RPMI8226 (cell line): ENCODE results near the gene BPGM.
"Not testable (repeated sequence)": the region's sequence is repeated elsewhere in the genome, so short reads cannot be mapped to it uniquely, and the experiment has no call there.

Experiments used
- DNase-seq: peaks from one replicate; pipeline ENCODE4 v3.0.0-alpha.2; 2015

Gene BPGM

DNA sequence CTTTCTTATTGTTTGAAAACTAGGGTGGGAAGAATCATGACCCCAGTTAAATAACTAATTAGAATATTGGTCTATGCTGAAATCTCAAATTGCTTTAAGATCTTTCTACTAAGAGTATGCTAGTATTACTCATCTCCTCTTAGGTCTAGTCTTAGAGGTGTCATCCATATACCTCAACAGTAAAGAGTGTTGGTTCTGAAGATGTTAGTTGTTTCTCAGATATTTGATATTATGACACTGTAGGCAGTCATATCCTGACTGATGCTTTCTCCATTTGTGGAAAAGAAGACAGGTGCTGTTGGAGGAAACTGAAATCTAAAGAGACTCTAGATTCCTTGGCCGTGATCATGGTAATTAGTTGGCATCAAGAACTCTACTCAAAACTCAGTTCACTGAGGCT is 21.2 kb downstream of the BPGM start:
- no peak for DNase-seq

DNA sequence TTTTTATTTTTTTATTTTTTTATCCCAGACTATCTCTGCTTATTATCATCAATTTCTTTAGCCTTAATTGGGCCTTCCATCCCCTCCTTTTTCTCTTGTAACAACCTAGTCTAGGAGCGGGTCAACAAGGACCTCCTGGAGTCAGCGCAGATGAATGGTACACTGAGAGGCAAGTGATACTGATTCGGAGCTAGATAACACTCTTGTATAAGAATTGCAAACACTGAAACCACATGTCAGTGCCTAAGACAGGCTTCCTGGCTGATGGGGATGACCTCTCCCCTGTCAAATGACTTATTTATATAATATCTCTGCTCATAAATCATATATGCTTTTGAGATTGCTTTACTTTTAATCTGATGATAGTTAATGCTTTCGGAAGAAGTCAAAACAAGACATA is 22.7 kb downstream of the BPGM start:
- no peak for DNase-seq

DNA sequence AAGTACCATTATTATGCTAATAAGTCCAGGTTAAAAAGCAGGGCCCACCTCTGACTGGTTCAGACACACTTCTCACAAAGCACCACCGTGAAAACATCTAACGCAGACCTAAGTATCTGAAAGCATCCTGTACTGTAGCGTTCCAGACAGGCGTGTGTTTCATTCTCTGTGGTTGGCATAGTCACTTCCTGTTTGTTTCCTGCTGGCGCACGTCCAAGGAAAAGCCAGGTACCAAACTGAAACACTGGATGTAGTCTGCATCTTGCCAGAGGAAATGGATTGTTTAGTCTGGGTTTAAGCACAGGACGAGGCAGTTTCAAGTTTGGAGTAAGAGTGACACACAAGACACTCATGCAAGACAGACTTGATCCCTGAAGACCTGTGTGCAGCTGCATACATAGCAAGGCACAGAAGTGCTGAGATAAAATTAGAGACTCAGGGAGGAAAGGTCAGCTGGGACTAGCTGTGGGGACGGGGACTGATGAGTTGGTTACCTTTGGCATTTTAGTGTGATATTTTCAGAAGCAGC is 23.3 kb downstream of the BPGM start:
- DNase-seq, result peak; percentile 92

DNA sequence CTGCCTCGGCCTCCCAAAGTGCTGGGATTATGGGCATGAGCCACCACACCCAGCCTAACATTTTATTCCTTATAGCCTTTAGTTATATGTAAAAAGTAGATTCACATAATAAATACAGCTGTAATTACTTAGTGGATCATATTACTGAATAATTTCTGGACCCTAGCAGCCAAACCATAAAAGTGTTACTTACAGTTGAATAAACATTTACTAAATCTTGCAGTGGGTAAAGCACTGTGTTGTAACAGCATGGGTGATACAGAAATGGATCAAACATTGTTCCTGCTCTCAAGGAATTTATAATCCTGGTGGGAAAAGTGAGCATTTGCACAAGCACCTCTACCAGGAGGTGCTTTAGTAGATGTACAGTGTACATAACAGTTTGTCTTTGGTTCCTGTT is 25.0 kb downstream of the BPGM start:
- no peak for DNase-seq

DNA sequence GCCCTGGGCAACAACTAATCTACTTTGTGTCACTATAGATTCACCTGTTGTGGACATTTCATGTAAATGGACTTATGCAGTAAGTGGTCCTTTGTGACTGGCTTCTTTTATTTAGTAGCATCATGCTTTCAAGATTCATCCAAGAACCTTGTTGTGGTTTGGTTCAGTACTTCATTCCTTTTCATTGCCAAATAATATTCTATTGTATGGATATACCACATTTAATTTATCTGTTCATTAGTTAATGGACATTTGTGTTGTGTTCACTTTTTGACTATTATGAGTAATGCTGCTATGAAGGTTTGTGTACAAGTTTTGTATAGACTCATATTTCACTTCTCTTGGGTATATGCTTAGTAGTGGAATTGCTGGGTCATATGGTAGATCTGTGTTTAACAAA is 27.8 kb downstream of the BPGM start:
- no peak for DNase-seq

DNA sequence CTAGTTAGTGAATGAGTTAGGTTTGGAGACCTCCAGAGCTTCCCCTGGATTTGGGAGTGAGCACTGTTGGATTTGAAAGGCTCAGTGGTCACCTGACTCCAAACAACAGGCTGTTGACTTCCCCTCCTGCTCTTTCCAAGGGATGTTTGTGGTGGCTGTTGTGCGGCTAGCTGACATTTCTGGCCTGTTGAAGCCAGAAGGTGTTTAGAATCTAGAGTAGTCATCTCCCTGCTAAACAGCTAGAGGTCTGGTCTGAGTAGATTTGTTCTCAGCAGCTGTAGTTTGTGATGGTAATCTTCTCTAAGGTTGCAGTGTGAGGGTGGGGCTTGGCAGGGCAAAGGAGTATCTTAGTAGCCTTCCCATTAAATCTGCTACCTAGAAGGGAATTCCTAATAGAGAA is 30.1 kb downstream of the BPGM start:
- no peak for DNase-seq

DNA sequence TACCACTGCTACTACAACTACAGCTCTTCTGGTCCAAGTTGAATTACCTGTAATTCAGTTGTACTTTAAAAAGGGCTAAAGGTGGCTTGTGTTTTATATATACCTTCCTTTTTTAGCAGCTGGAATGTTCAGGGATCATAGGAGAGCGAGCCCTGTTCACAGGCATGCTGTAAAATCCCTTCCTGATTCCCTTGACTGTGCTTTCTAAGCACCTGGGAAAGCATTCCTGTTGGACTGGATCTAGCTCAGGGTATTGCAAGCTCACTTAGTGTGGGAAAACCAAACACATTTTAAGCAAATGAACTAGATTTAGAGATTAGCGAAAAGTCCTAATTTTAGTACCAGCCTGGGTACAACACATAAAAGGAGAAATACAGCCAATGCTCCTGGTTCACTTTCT is 31.5 kb downstream of the BPGM start:
- no peak for DNase-seq

DNA sequence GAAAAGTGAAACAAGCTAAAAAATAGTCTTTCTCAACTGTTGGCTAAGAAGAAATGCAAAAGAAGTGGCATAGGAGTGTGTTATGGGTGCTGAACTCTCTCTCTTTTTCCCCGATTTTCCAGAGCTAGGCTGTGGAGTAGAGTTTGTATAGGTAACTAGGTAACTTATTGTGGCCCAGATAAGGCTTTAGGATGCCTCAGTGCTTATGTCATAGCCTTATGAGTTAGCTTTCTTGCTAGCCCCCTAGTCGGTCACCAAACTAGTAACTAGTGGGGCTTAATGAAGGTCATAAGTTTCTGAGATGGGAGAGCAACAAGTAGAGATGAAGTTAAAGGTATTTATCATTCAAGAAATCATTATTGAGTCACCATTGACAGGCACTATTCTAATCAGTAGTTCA is 32.4 kb downstream of the BPGM start:
- no peak for DNase-seq

DNA sequence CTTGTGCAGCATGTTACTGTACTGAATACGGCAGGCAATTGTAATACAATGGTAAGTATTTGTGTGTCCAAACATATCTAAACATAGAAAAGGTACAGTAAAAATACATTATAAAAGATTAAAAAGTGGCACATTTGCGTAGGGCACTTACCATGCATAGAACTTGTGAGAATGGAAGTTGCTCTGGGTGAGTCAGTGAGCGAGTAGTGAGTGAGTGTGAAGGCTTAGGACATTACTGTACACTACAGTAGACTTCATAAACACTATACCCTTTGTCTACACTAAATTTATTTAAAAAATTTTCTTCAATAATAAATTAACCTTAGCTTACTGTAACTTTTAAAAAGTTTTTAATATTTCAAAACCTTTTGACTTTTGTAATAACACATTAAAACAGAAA is 37.5 kb downstream of the BPGM start:
- DNase-seq, result no peak

DNA sequence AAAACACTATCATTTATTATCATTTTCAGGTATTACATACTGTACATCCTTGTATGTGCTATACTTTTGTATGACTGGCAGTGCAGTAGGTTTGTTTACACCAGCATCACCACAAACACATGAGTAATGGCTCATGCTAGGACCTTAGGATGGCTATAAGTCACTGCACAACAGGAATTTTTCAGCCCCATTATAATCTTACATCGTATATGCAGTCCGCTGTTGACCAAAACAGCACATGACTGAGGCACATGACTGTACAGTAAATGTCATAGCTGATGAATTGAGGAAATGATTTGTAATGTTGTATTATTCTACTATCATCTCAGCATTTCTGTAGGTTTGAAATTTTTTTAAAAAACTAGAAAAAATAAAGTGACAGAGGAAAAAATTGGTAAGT is 38.6 kb downstream of the BPGM start:
- no peak for DNase-seq

DNA sequence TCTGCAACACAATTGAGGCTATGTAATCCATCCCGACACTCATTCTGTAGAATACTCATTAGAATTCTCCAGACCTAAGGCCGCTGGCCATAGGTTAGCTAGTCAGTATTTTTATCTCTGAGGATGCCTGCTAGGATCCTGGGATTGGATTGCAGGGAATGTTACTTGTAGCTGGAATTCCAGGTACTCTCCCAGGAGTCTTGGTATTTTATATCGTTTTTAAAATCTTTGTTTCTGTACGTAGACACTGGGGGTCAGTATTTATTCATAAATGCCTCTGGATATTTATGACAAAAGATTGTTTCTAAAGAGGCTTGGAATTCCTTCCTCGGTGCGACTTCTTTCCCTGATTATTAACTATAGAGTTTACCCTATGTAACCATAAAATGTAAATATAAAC is 40.1 kb downstream of the BPGM start:
- no peak for DNase-seq

DNA sequence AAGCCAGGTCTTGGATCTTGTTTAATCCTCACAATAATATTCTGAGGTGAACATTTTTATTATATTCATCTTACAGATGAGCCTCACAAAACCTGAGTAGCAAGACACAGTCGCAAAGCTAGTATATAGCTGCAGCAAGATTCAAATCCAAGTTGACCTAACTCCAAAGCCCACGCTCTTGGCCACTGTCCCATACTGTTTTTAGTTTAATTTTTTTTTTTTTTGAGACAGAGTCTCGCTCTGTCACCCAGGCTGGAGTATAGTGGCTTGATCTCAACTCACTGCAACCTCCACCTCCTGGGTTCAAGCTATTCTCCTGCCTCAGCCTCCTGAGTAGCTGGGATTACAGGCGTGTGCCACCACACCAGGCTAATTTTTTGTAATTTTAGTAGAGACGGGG is 42.9 kb downstream of the BPGM start:
- not testable (repeated sequence) for DNase-seq

DNA sequence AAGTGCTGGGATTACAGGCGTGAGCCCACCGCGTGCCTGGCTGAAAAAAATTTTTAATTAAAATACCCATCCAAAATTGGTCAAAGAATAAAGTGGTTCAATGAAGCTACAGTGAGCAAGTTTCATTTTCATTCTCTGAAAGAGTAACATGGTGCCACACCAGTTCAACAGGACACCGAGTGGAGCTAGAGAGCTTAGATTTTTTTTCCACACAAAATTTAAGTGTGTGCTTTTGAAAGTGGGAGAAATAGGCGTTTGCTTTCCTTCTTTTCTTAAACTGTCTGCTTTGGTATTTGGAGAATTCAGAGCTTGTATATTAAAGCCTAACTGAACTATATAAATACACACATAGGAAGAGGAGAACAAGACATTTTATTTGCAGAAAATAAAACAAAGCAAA is 43.4 kb downstream of the BPGM start:
- peak; percentile 31 for DNase-seq

DNA sequence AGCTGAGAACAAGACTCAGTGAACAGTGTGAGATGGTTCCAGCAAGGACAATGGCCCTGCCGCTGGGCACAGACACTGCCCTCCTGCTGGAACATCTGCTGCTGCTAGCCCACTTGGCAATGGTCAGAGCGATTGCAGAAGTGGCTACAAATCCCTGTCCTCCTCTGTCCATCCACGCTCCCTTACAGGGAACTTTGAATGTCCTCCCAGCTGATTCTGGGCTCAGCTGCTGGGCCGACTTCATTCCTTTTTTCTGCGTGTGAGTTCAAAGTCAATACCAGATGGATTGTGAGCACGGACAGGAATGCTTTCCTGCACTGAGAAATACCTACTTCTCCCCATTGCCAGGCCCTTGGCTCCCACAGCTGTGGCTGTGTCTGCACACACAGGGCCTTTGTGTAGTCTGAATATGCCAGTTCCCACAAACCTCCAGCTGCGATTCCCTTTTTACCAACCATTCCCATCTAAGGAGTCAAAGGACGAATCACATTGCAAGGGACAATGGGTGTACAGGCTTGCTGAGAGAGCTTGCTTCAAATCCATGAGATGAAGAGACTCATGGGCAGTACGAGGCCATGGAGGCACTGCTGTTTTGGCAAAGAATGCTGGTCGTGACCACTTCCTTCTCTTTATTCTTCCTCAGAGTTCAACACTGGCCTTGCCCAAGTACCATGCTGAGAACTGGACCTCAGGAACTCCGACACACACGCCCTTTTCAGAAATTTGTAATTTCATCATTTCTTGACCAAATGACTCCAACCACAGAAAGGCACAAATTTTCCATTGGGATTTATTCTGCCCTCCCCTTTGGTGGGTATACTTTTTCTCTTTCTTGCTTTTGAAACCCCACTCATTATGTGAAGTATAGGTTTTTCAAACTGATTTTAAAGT is 44.2 kb downstream of the BPGM start:
- no peak for DNase-seq

DNA sequence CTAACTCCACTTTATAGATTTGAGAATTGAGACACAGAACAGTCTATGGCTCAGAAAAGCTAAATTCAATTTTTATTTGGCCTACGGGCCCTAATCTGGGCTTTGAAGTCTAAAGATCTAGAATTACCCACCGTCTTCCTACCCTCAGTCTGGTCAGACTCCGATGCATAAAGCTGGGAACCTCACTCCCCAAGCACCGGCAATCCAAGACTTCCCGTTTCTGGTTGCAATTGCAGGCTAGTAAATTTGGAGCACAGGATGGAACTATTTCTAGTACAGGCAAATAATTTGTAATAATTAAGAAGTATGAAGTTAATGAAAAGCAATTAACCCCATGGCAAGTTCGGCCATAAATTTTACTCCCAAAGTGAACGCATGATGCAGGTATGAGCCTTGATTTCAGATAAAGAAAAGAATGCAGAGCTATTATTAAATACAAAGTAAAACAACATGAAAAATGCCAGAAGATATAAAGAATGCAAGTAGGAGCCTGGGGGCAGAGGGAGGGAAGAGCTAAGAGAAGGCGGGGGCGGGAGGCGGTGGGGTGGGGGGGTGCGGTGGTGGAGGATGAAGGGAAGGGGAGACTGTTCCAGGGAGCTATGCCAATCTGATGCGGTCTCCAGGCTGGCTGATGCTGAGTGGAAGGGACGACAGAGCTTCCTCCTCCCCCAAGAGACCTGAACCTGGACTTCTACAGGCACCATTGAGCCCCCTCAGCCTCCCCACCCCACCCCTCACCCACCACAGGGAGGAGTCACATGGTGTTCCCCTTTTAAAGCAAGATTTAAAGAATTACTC is 45.1 kb downstream of the BPGM start:
- DNase-seq, result no peak

DNA sequence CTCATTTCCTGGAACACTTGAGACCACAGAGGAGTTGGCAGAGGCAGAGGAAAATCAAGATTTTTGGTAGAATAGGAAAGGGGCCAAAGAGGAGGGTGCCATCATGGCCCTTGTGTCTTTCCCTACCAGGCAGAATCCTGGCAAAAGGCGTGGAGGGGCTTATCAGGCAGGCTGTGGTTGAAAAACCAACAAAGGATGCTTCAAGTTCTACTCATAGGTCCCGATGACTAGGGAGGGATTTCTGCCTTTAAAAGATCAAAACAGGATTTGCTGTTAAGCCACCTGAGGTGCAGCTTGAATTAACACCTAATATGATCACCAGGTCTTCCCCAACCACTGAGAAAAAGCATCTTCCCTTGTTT is 45.7 kb downstream of the BPGM start:
- no peak for DNase-seq

DNA sequence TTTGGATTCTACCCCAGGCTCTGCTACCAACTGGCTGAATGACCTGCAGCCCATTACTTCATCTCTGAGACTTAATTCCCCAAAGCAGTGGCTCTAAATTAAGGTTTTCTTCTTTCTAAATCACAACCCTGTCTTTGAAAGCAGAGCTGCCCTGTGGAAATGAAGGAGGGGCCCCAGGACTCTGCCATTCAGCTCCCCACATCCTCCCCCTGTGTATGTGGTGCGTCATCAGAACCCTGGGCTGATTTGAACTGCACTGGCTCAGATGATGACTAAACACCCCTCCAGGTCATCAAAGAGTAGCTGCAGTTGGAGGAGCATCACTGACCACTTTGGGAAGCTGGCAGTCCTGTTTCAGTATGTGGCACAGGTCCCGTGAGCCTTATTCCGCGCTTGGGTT is 46.6 kb downstream of the BPGM start:
- DNase-seq, result no peak

DNA sequence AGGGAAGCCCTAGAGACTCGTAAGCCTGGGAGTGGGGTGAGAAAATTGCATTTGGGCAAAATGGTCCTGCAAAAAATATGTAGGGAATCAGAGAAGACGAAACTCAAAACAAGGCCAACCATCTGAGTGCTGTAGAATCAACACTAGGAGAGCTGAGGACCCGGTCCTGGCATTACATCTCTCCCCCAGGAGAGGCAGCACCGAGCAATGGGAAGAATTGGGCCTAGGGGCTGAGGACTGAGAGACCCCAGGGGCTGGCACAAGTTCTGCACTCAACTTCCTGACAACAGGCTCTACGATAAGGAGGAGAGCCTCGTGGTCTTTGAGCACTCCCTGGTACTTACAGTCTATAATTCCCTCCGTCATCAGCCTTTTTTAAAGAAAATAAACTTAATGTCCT is 47.6 kb downstream of the BPGM start:
- no peak for DNase-seq

DNA sequence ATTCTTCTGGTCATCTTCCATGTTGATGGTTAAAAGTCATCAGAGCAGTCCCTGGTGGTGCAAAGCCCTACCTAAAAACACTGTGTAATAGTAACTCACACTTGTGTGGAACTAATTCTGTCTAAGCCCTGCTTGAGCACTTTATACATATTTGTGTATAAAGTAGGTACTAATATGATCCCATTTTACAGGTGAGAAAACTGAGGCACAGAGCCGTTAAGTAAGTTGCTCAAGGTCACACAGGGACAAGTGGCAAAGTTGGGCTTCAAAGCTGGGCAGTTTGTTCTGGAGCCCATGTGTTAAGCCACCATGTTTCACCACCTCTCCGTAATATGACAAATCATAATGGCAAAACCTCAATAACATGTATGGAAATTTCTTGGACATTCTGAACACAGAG is 48.1 kb downstream of the BPGM start:
- no peak for DNase-seq

DNA sequence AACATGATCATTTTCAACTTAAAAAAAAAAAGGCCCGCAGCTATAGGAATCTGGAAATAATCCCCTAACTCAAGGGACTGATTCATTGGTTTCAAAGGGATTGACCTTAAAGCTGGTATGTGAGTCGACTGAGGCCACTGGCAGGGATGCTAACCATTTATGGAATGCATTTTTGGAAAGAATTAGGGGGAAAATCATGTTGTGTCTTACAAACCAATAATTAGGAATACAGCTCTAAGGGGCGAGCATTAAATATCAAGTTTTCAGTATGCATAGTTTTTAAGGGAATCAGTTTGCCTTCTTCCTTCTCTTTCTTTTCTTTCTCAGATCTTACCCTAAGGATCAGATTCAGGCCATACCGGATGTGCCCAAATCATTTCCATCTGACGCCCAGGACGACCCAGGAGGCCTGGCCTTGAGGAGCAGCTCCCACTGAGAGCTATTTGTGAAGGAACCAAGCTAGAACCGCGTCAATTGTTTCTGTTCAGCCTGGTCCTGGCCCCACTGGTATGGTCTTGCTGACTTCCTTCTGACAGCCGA is 48.7 kb downstream of the BPGM start:
- no peak for DNase-seq

DNA sequence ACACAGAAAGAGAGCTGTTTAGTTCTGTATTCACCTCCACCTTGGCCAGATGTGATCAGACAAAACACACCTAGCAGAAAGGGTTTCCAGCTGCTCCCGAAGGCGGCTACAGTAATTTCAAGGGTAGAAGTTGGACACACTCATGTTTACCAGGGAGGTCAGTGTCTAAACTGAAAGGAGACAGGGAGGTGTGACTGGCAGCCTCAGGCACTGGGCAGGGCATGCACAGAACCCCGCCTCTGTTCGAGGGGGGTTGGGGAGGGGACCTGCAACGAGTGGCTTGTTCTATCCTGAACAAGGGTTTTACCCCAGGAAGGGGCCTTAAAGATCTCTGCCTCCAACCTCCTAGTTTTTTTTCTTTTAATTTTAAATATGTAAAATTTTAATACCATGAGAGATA is 49.6 kb downstream of the BPGM start:
- no peak for DNase-seq

DNA sequence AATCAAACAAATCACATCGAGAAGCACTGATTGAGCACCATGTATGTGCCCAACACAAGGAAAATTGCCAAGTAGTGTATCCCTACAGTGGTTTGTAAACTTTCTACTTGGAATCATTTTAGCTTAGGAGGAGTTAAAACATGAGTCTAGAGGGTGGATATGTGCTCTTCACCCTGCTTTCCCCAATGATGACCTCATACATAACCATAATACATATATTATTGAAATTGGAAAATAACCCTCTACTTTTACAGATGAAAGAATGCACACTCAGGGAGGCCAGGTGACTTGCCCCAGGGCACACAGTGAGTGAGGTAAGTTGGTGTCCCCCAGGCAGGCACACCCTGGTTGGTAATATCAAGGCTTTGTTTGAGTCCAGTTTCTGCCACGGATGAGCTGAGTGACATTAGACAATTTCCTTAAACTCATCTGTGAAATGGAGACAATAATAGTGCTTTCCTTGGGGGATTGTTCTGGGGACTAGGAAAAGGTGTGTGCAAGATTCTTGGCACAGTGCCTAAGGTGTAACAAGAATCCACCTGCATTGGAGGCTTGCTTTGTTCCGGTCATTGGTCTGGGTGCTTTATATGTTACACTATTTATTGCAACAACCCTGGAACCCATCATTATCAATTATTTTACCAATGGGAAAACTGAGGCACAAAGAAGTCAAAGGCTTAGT is 50.7 kb downstream of the BPGM start:
- no peak for DNase-seq

DNA sequence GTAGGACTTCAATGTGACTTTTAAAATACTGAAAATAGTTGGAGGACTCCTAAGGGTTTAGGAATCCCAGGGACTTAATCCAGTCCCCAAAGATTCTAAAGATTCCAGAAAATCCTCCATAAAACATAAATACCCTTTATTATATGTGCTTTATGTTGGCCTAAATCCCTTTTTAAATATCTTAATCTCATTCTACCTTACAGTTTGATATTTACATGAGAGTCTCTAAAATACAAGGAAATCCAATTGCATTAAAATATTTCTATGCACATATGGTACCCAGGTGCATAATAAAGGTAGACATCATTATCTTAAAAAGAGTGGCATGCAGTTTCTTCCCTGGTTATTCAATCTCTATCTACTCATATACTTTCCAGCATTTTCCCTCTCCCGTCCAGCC is 51.8 kb downstream of the BPGM start:
- no peak for DNase-seq
